Measurements from ENCODE around the gene SCARB2.

GRCh38 chr4:76256968-76257367 is 43.3 kb upstream of the SCARB2 start:
- TF ChIP-seq CTCF (IDR thresholded peaks at IDR 0.05; ENCODE audit: insufficient read depth, low read depth, low read length): no peak
- no peak for TF ChIP-seq EZH2 (IDR thresholded peaks at IDR 0.05; ENCODE audit: insufficient read depth, low read length)
